Pulmonary artery endothelial cell (primary cell): ENCODE results near the gene TMED7. TPM values are rescaled to one million over a fixed set of nuclear protein-coding genes. Genes with fewer than 3 reads are reported as not detected.
A peak's percentile ranks its signal among the peaks of the same experiment; 100 is the strongest.

ENCODE experiments used
- DNase-seq: peaks from one replicate; pipeline ENCODE4 v3.0.0-alpha.2; 2011; ENCODE audit warnings: low read depth, low spot score
- total RNA-seq: library from RNA; depleted of rRNA; stranded (reverse); fragments of >200 nt; gene quantifications from 2 replicates; pipeline ENCODE4 v1.2.3, GENCODE V29; 2014

Gene TMED7
- total RNA-seq, 1 donor from 2014 or later: 109 TPM

GRCh38 chr5:115583474-115583873, 42.4 kb downstream of the TMED7 start:
- DNase-seq: peak; percentile 66

DNA sequence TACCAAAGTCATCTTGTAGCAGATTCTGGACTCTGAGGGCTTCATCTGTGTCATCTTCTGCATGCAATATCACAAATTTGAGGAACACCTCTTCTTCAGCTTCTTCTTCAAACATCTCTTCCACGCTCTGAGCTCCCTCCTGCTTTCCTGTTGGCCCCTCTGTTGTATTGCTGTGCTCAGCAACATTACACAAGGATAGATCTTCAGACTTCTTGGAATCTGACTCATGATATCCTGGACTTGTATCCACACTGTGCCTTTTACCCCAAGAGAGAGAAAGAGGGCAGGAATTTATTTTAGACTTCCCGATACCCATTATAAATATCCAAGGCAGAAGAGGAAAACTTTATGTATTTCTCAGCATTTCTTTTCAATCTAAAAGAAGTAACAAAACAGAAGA, 44.9 kb downstream of the TMED7 start:
- no peak for DNase-seq

DNA sequence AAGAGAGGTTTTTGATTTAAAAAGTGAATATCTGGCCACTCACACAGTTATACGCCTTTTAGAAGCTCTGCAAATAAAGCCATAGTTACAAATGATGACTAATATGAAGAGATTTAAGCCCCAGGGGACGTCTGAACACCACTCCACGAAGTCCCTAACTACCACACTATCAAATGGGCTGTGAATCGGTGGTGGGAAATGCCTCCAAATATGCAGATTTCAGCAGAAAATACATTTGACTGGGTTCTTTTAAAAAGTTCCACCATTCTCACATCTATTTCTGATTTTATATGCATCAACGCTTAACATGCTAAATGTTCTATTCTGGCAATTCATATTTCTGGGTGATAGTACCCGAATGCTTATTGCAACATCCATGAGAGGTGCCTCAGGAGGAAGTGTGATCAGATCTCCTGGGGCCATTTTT, 46.1 kb downstream of the TMED7 start:
- no peak for DNase-seq

DNA sequence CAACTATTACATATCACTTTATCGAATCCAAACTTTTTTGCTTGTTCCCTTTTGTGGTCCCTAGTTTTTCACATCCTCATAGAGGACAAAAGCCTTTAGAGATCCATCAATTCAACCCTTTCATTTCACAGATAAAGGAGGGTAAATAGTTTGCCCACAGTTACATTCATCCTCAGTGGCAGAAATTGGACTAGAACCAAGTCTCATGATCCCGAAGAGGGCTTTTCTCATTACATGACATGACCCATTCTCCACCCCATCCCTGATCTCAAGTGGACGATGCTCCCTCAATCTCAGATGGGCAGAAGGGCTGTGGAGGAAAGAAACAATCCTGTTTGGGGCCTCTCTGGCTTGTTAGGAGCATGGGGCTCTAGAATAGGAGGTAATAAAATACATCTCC, 46.6 kb downstream of the TMED7 start:
- no peak for DNase-seq

DNA sequence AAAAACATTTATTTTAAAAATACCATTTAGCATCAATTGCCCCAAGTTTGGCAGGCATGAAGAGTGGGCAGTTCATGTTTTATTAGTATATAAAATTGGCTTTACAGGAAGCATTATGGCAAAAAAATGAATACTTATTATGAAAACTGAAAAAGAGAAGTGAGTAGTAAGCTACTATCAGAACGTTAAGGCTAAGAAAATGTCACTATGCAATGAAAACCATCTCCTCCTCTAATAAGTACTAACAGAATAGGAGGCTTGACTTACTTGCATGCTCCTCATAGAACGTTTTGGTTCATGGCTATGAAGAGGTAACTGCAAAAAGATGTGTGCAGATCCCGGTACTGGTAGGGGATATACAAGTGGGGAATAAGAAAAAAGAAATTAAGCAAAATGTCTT, 47.2 kb downstream of the TMED7 start:
- DNase-seq: no peak

GRCh38 chr5:115577741-115578140, 48.1 kb downstream of the TMED7 start:
- DNase-seq: no peak

GRCh38 chr5:115577329-115577728, 48.5 kb downstream of the TMED7 start:
- DNase-seq: no peak

- DNase-seq: peak; percentile 86
Observed at GRCh38 chr5:115575167-115576070, 50.4 kb downstream of the TMED7 start.

DNA sequence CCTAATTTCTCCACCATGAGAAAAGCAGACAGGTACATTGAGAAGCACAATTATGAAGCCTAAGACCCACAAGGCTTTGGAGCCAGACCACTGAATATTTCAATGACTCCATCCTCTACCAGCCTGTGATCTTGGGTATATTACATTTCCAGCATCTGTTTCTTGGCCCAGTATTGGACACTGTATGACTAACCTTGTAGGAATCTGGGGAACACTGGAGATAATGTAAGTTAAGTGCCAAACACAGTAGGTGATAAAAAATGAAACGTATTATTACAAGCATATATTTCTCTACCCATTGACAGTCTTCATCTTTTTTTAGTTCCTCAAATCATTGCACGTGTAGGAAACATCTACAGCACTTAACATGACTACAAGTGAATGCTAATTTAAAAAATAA, 52.7 kb downstream of the TMED7 start:
- no peak for DNase-seq

DNA sequence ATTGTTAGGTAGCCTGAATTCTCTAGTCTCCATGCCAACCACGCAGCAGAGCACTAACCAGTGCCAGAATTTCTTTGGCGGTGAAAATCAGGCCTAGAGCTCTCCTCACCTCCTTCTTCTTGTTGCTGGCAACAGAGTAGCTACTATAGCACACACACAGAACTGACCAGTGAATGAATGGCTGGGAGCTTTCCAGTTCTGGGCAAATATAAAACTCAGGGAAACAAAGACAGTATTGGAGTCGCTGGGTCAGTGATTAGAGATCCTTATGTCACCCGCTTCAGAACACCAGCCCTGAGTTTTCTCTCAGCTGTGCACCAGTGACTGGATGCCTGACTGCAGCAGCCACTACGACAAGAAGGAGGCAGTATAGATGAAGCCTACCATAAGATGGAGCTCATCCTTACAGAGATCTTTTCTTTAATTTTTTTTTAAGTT, 54.4 kb downstream of the TMED7 start:
- peak; percentile 69 for DNase-seq

GRCh38 chr5:115568668-115569067, 57.2 kb downstream of the TMED7 start:
- DNase-seq: no peak

- DNase-seq: no peak
Observed at GRCh38 chr5:115565233-115565632, 60.6 kb downstream of the TMED7 start.

Other genes starting within 250 kb of the TMED7 start
- gene FEM1C, start 81.3 kb downstream of the TMED7 start, total RNA-seq: 20.1 and 26.8 TPM in 2 replicates
- 1.1 and 2.1 TPM in 2 replicates for gene TICAM2, start 23.6 kb downstream of the TMED7 start, total RNA-seq
- 5.5 and 6.3 TPM in 2 replicates for gene CDO1, start 190.6 kb upstream of the TMED7 start, total RNA-seq
- 34.2 and 38.6 TPM in 2 replicates for gene ATG12, start 215.5 kb upstream of the TMED7 start, total RNA-seq
- gene AP3S1, start 215.9 kb upstream of the TMED7 start, total RNA-seq: 63.4 and 66.8 TPM in 2 replicates